ENCODE measurements around the gene PRTG. TPM values are rescaled to one million over a fixed set of nuclear protein-coding genes. Genes with fewer than 3 reads are reported as not detected.
"Not testable (repeated sequence)": the region's sequence is repeated elsewhere in the genome, so short reads cannot be mapped to it uniquely, and the experiment has no call there.

Gene PRTG
- total RNA-seq = not detected in 2 replicates

DNA sequence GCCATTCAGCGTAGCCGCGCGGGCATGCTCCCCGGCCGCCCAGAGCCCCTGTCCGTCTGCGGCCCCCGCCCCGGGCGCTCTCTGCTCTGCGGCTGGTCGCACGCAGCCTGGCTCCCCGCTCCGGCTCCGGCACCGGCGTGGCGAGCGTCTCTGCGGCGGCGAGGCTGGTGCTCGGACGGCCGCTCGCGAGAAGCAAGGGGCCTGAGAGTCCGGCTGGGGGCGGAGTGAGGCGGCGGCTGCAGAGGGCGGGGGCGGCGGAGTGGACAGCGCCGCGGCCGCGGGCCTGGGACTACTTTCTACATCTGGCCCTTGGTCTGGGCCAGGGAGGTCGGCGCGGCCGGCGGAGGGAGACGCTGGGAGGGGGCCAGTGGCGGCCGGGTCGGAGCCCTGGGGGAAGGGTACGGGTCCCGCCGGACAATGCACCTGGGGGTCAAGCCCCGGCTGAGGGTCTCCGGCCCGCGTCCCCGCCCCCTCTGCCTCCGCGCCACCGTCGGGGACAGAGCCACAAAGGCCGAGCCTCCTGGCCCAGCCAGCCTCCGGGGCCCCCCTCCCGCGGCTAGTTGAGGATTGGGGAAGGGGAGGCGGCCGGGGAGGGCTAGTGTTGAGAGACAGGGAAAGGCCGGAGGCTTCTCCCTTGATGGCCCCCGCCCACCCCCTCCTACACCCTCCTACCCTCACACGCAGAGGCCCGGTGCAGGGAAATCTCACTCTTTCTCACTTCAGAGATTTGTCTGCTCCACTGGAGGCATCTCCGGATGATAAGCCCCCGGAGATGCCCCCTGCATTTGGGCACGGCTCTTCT lies at the start of gene PRTG:
Gene PRTG, minus strand, starts transcription at position 226 of the 802 bp plus-strand sequence. Its CDS starts 221 bp downstream, at position 5.
- H3K9me3 Mint-ChIP-seq = no peaks in the 10 kb centered on the region
- no peak for DNase-seq
- intact Hi-C loops (cut with micrococcal nuclease) = no loop called here

GRCh38 chr15:55791551-55792400 lies 48.8 kb upstream of the PRTG start:
- H3K36me3 Mint-ChIP-seq (ENCODE audit: low read depth) = no peaks in the 10 kb centered on the region
- H3K9me3 Mint-ChIP-seq = no peaks in the 10 kb centered on the region
- no peaks in the 10 kb centered on the region for H3K27me3 Mint-ChIP-seq
- no peak overlapping the region for H3K4me3 Mint-ChIP-seq
- intact Hi-C loops (cut with micrococcal nuclease) = loop anchor here (10.0 kb wide), 1 partner anchor 147 kb away; no protein-coding TSS in a partner anchor
- no peak for DNase-seq
- no peaks in the 10 kb centered on the region for H3K4me1 Mint-ChIP-seq
- no peak overlapping the region for H3K27ac Mint-ChIP-seq

More for the DNA sequence above, at the start of gene PRTG:
- Mint-ChIP-seq H3K27me3 (peaks cover 36% of the 10 kb centered on the region), H3K4me3 (peak within 1 kb of the TSS; percentile 74), H3K4me1 (no peaks in the 10 kb centered on the region), H3K36me3 (ENCODE audit: low read depth) (no peaks in the 10 kb centered on the region), H3K27ac (peak within 1 kb of the TSS; percentile 32)

DNA sequence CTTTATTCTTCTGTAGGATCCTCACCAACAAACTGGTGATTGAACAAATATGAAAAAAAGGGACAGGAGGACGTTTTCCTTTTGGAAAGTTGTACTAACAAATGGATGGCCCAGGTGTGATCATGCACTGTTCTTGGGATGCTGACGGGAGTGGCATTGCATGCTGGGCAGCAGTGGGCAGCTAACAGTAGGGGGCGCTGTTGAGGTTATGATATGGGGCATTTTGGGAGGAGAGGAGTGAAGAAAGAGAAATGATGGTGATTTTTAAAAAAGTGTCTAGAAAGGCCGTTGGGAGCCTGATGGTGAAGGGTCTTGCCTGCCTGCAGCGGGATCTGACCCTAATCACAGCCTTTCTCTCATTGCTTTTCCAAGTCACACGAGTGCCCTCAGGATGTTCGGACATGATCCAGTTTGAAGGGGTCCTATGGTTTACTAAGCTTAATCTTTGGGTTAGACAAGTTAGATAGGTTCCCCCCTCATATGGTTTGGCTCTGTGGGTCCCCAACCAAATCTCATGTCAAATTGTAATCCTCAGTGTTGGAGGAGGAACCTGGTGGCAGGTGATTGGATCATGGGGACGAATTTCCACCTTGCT lies 46.2 kb upstream of the PRTG start:
- Mint-ChIP-seq H3K27me3 (no peaks in the 10 kb centered on the region), H3K9me3 (no peaks in the 10 kb centered on the region), H3K36me3 (ENCODE audit: low read depth) (no peaks in the 10 kb centered on the region), H3K4me1 (no peaks in the 10 kb centered on the region), H3K4me3 (no peak overlapping the region), H3K27ac (no peak overlapping the region)
- peak; percentile 86 for DNase-seq
- intact Hi-C loops (cut with micrococcal nuclease) = loop anchor here (1.0 to 5.0 kb wide), 2 partner anchors 57 to 263 kb away; no protein-coding TSS in a partner anchor

DNA sequence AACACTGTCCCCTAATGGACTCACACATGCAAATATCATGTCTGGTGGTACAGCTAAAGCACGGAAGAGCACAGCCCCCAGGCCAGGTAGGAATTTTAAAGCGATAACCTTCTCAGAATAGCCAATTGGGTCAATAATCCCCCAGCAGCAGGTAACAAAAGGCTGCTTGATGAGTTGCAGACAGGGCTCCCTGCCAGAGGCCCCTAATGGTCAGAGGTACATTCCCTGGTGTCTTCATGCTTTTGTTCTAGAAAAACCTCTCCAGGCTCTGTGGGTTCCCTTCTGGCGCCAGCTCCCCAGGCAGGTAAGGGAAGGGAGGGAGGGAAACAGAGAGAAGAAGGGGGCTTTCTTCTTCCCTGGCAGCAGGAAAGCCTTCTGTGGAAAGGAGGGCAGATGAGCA lies 43.4 kb upstream of the PRTG start:
- DNase-seq = no peak
- Mint-ChIP-seq H3K27ac (no peak overlapping the region), H3K36me3 (ENCODE audit: low read depth) (no peaks in the 10 kb centered on the region), H3K9me3 (no peaks in the 10 kb centered on the region), H3K4me3 (no peak overlapping the region), H3K4me1 (no peaks in the 10 kb centered on the region), H3K27me3 (peaks cover 6% of the 10 kb centered on the region)
- intact Hi-C loops (cut with micrococcal nuclease) = loop anchor here (5.0 kb wide), 1 partner anchor 266 kb away; no protein-coding TSS in a partner anchor

DNA sequence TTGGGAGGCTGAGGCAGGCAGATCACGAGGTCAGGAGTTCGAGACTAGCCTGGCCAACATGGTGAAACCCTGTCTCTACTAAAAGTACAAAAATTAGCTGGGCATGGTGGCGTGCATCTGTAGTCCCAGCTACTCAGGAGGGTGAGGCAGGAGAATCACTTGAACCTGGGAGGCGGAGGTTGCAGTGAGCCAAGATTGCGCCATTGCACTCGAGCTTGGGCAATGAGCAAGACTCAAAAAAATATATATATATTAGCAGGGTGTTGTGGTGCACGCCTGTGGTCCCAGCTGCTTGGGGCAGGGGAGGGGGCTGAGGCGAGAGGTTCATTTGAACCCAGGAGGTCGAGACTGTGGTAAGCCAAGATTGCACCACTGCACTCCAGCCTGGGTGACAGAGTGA lies 42.6 kb upstream of the PRTG start:
- not testable (repeated sequence) for H3K27ac Mint-ChIP-seq; H3K27me3 Mint-ChIP-seq; H3K4me1 Mint-ChIP-seq; H3K9me3 Mint-ChIP-seq; H3K4me3 Mint-ChIP-seq; H3K36me3 Mint-ChIP-seq (ENCODE audit: low read depth); DNase-seq
- intact Hi-C loops (cut with micrococcal nuclease) = loop anchor here (5.0 kb wide), 1 partner anchor 267 kb away; no protein-coding TSS in a partner anchor

- Mint-ChIP-seq H3K27ac (no peak overlapping the region), H3K36me3 (ENCODE audit: low read depth) (no peaks in the 10 kb centered on the region)
Observed at GRCh38 chr15:55784286-55784685, 41.3 kb upstream of the PRTG start.

GRCh38 chr15:55782901-55783300 lies 39.9 kb upstream of the PRTG start:
- intact Hi-C loops (cut with micrococcal nuclease) = no loop called here
- no peak overlapping the region for H3K27ac Mint-ChIP-seq
- H3K4me3 Mint-ChIP-seq = no peak overlapping the region
- H3K9me3 Mint-ChIP-seq = no peaks in the 10 kb centered on the region
- no peaks in the 10 kb centered on the region for H3K36me3 Mint-ChIP-seq (ENCODE audit: low read depth)
- no peaks in the 10 kb centered on the region for H3K4me1 Mint-ChIP-seq
- no peak for DNase-seq
- peaks cover 11% of the 10 kb centered on the region for H3K27me3 Mint-ChIP-seq

More at GRCh38 chr15:55784286-55784685, 41.3 kb upstream of the PRTG start:
- Mint-ChIP-seq H3K9me3 (no peaks in the 10 kb centered on the region), H3K27me3 (peaks cover 10% of the 10 kb centered on the region), H3K4me3 (no peak overlapping the region), H3K4me1 (no peaks in the 10 kb centered on the region)
- no peak for DNase-seq
- intact Hi-C loops (cut with micrococcal nuclease) = no loop called here

- Mint-ChIP-seq H3K4me1 (no peaks in the 10 kb centered on the region), H3K9me3 (no peaks in the 10 kb centered on the region), H3K36me3 (ENCODE audit: low read depth) (no peaks in the 10 kb centered on the region), H3K4me3 (no peak overlapping the region), H3K27me3 (peaks cover 21% of the 10 kb centered on the region), H3K27ac (no peak overlapping the region)
- DNase-seq = no peak
- intact Hi-C loops (cut with micrococcal nuclease) = no loop called here
Observed at GRCh38 chr15:55780292-55780691, 37.3 kb upstream of the PRTG start.

DNA sequence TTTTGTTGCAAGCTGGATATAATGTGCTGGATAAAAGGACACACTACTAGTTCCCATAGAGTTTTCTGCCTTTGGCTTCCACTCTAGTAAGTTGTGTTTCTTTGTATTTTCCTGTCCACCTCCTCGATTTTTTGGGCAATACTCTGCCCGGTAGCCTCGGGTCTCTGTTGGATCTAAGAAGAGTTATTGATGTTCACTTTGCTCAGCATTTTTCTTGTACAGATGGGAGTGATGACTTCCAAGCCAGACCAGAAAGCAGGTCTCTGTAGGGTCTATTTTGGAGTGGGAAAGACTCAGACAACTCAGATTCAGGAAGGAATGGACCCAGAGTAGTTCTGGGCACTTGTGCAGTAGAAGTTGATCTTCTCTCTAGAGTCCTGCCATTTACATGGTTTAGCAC lies 36.0 kb upstream of the PRTG start:
- Mint-ChIP-seq H3K4me3 (no peak overlapping the region), H3K27ac (no peak overlapping the region), H3K27me3 (peaks cover 25% of the 10 kb centered on the region), H3K9me3 (no peaks in the 10 kb centered on the region), H3K36me3 (ENCODE audit: low read depth) (no peaks in the 10 kb centered on the region), H3K4me1 (no peaks in the 10 kb centered on the region)
- intact Hi-C loops (cut with micrococcal nuclease) = no loop called here
- no peak for DNase-seq

GRCh38 chr15:55775316-55775715 lies 32.4 kb upstream of the PRTG start:
- Mint-ChIP-seq H3K36me3 (ENCODE audit: low read depth) (no peaks in the 10 kb centered on the region), H3K27me3 (peaks cover 27% of the 10 kb centered on the region), H3K9me3 (no peaks in the 10 kb centered on the region), H3K27ac (no peak overlapping the region), H3K4me3 (no peak overlapping the region), H3K4me1 (no peaks in the 10 kb centered on the region)
- no peak for DNase-seq
- intact Hi-C loops (cut with micrococcal nuclease) = no loop called here

GRCh38 chr15:55774113-55774970 lies 31.4 kb upstream of the PRTG start:
- no peaks in the 10 kb centered on the region for H3K36me3 Mint-ChIP-seq (ENCODE audit: low read depth)
- H3K27me3 Mint-ChIP-seq = peaks cover 26% of the 10 kb centered on the region

GRCh38 chr15:55770806-55771205 lies 27.9 kb upstream of the PRTG start:
- no peaks in the 10 kb centered on the region for H3K36me3 Mint-ChIP-seq (ENCODE audit: low read depth)
- H3K27ac Mint-ChIP-seq = no peak overlapping the region
- H3K4me1 Mint-ChIP-seq = no peaks in the 10 kb centered on the region
- intact Hi-C loops (cut with micrococcal nuclease) = no loop called here
- no peak for DNase-seq
- H3K4me3 Mint-ChIP-seq = no peak overlapping the region
- H3K9me3 Mint-ChIP-seq = no peaks in the 10 kb centered on the region
- H3K27me3 Mint-ChIP-seq = peaks cover 19% of the 10 kb centered on the region

More at GRCh38 chr15:55774113-55774970, 31.4 kb upstream of the PRTG start:
- H3K4me1 Mint-ChIP-seq = no peaks in the 10 kb centered on the region
- H3K27ac Mint-ChIP-seq = no peak overlapping the region
- intact Hi-C loops (cut with micrococcal nuclease) = no loop called here
- no peaks in the 10 kb centered on the region for H3K9me3 Mint-ChIP-seq
- H3K4me3 Mint-ChIP-seq = no peak overlapping the region
- DNase-seq = peak; percentile 79

GRCh38 chr15:55770261-55770660 lies 27.3 kb upstream of the PRTG start:
- intact Hi-C loops (cut with micrococcal nuclease) = no loop called here
- Mint-ChIP-seq H3K4me3 (no peak overlapping the region), H3K27ac (no peak overlapping the region), H3K36me3 (ENCODE audit: low read depth) (no peaks in the 10 kb centered on the region), H3K27me3 (peaks cover 16% of the 10 kb centered on the region), H3K9me3 (no peaks in the 10 kb centered on the region), H3K4me1 (no peaks in the 10 kb centered on the region)
- DNase-seq = no peak

All from activated CD4-positive, alpha-beta T cell treated with anti-CD3 and anti-CD28 coated beads, Interleukin-2, amount 10 ng/mL, durations not matched to agents 24 days and 14 days (primary cell).